GM03348 (cell line): ENCODE measurements around the gene NUP214.
"Not testable (repeated sequence)": the region's sequence is repeated elsewhere in the genome, so short reads cannot be mapped to it uniquely, and the experiment has no call there.

Experiments
- DNase-seq: peaks from one replicate; pipeline ENCODE4 v3.0.0; 2012; ENCODE audit warnings: low spot score

Gene NUP214

DNA sequence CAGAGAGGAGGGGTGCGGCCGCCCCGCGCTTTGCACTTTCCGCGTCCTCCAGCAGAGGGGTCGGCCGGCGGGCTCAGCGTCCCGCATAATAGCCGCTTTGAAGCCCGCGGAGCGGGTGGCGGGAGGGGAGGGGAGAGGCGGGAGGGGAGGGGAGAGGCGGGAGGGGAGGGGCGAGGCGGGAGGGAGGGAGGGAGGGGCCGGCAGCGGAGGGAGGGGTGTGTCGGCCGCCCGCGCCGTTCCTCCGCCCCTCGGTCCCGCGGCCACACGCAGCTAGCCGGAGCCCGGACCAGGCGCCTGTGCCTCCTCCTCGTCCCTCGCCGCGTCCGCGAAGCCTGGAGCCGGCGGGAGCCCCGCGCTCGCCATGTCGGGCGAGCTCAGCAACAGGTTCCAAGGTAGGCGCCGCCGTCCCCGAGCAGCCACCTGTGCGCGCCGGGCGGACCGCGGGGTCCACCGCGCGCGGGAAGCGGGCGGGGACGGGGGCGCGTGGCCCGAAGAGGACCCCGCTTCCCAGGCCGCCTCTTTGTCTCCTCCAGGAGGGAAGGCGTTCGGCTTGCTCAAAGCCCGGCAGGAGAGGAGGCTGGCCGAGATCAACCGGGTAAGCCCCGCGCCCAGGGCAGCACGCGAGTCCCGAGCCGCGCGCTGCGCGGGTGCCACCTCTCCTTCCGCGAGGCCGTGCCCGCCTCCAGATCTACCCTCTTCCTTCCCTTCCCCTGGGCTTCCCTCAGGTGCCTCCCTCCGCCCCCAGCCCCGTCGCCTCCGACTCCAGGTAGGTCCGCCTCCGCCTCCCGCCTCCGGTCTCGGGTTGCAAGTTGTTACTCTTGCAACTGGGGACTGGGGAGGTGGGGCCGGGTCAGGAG is 28.9 kb upstream of the NUP214 start, which contains the start of gene AIF1L:
Gene AIF1L (plus strand): TSS at position 263 of the 857 bp plus-strand sequence. CDS start 99 bp downstream, at position 362.
- peak; percentile 67 for DNase-seq

DNA sequence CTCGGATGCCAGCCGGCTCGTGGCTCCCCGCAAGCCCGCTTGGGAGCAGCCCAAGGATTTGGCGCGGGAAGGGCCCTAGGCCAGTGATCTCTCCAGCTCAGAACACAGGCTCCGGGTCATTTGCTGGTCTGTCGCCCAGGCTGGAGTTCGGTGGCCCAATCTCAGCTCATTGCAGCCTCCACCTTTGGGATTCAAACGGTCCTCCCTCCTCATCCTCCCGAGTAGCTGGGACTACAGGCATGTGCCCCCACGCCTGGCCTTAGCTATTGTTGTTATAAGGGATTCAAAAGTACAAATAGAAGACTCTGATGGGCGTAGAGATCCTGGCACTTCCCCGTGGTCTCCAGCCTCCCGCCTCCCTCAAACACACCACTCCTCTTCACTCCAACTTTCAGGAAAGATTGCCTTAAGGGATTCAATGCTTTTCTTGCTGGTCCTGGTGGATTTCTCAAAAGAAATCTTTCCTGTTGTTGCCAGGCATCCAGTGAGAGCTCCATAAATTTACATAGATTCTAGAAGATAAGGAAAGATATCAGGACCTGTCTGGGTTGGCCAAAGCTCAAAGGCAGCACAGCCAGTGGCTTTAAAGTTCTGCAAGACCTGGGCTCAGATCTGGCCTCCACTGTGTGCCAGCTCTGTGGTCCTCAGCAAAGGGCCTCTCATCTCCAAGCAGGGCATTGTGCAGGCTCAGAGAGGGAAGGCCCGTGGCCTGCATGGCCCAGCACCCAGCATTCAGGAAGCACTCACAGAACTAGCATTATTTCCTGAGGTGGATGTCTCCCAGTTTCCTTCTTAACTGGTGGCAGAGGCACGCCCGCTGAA is 28.0 kb upstream of the NUP214 start:
- DNase-seq = no peak

DNA sequence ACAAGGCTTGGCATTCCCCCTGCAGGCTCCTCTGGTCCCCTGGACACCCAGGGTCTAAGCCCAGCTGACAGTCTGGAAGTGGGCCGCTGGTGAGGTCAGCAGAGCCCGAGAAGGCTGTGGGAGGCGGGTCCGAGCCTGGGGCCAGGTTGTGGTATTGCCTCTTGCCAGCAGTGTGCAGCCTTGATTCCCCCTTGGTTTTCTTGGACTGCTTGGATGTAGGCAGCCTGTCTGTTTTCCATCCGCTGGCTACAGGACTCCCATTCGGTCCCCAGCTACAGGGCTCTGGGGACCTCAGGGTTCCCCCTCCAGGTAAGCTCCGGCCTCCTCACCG is 27.5 kb upstream of the NUP214 start:
- no peak for DNase-seq

DNA sequence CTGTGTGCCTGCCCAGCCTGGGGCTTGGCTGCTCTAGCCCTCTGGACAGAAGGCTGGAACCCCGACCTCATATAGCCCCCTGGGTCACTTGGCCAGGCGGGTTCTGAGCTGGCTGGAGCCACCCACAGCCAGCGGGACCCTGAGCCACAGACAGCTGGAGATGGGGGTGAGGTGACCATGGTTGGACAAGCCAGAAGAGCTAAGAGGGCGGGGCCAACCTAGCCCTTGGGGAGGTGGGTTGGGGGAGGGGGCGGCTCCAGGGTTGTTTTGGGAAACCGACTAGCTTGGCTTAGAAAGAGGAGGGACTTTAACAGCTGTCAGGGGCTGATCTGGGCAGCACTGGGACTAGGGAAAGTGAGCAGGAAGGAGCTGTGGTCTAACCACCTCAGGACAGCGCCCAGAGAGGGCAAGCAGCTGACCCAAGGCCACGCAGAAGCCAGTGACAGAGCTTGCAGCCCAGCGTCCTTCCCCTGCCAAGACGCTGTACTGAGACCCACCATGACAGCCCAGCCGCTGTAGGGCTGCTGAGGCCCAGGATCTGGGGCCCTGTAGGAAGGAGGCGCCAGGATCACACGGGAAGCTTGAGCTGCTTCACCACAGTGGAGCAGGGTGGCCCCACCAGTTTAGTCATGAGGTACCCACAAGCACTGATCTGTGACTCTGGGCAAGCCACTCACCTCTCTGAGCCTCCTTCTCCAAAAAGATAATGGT is 26.8 kb upstream of the NUP214 start:
- DNase-seq = no peak

DNA sequence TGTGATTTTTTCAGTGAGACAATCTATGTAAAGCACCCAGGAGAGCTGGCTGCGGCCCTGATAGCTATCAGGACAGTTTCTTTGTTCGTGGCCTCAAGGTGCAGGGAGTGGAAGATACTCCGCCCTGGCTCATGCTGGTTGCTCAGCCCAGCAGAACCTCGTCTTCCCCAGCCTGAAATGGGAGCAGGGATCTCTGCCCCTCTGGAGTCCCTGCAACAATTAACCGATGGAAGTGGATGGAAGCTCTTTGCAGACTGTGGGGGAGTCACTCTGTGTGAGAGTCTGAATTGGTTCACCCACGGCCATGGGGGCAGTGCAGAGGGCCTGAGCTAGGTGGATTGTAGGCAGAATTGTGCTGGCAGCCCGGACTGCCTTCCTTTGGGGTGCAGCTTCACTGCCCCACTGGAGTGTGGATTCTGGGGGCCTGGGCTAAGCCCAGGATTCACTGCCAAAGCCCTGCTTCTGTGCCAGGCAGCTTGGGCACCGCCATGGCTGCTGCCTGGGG is 26.2 kb upstream of the NUP214 start:
- no peak for DNase-seq

DNA sequence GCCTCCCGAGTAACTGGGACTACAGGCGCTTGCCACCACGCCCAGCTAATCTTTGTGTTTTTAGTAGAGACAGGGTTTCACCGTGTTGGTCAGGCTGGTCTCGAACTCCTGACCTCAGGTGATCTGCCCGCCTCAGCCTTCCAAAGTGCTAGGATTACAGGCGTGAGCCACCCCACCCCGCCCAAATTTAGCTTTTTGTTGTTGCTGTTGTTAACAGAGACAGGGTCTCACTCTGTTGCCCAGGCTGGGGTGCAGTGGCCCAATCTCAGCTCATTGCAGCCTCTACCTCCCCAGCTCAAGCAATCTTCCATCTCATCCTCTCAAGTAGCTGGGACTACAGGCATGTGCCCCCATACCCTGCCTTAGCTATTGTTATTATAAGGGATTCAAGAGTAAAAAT is 25.5 kb upstream of the NUP214 start:
- DNase-seq = not testable (repeated sequence)

DNA sequence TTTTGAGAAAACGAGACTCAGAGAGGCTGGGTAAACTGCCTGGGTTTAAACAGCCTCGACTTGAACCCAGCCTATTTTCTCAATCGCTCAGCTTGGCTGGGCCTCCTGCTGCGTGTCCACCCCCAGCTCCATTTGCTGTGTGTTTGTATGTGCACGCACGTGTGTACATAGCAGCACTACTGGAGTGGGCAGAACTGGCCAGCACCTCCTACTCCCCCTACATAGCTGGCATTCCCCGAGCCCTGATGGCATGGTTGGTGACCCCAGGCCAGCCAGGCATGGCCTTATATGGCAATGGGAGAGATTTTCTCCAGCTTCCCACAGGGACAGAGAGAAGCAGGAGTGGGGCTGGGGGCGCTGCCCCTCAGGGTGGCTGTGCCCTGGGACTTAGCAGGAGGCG is 24.9 kb upstream of the NUP214 start:
- no peak for DNase-seq

DNA sequence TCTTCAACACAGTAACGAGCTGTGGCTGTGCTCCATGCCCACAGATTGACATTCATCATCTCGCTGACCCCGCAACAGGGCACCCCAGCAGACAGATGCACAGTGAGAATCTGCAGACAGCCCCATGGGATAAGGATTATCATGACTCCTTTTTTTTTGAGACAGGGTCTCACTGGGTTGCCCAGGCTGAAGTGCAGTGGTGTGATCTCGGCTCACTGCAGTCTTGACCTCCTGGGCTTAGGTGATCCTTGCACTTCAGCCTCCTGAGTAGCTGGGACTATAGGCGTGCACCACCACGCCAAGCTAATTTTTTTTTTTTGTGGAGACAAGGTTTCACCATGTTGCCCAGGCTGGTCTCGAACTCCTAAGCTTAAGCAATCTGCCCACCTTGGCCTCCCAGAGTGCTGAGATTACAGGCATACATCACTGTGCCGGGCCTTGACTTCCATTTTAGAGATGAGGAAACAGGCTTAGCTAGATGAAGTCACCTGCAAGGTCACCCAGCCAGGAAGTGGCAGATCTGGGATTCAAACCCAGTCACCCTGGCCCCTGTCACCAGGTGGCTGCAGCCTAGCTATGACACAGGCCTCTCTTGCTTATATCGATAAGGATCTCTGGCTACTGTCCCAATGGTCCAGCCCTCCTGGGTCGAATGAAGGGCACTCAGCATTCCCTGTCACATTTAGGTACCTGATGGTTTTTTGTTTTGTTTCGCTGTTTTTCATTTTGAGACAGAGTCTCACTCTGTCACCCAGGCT is 24.0 kb upstream of the NUP214 start:
- no peak for DNase-seq

DNA sequence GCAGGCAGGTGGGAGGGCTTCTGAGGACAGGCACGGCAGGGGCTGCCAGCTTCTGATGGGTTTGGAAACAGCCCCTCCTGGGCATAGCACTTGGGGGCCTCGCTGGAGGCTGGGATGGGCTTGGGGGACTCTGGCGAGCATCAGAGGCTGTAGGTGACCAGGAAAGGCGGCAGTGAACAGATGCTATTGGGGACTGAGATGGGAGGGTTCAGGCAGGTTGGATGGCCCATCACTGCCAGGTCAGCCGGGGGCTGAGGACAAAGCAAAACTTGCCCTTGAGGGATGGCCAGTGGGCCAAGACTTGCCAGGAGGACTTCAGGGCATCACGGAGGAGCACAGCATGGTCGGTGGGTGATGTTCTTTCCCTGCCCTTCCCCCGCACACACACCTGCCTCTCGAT is 22.4 kb upstream of the NUP214 start:
- no peak for DNase-seq

DNA sequence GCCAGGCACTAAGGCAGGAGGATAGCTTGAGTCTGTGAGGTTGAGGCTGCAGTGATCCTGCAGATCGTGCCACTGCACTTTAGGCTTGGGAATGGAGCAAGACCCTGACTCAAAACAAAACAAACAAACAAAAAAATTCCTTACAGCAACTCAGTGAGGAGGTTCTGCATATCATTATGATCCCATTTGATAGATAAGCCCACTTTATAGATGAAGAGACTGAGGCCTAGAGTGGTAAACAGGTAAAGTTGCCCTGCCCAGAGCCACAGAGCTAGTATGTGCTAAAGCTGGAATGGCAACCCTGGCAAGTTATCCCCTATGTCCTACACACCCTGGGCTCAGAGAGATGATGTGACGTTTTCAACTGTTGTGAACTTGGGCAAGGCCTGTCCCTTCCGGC is 21.9 kb upstream of the NUP214 start:
- DNase-seq = no peak

DNA sequence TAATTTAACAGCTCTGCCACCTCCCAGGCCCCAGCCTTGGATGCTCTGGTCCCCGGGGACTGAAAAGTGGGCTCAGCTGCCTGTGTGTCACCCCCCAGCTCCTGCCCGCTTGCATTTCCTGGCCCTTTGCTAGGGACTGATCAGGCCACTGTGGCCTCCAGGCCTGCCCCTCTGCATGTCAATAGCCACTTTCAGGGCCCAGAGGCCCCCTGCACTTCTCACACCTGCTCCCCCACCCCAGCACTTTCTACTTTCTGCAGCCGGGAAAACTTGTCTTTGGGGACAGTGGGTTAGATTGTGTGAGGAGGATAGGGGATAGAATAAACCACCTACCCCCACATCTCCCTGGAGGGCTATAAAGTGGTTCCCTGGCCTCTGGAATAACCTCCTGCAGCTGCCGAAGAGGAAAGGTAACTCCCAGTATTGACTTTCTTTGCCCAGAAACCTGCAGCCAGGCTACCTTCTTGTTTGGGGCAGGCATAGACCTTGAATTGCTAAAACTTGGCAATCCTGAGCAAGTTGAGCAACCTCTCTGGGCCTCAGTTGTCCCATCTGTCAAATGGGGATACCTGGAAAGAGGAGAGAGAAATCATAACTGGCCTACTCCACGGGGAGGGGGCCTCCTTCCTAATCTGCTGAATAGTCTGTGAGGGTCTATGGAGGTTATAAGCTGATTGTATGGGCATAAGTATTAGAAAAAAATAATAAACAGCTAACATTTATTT is 21.2 kb upstream of the NUP214 start:
- DNase-seq = no peak

DNA sequence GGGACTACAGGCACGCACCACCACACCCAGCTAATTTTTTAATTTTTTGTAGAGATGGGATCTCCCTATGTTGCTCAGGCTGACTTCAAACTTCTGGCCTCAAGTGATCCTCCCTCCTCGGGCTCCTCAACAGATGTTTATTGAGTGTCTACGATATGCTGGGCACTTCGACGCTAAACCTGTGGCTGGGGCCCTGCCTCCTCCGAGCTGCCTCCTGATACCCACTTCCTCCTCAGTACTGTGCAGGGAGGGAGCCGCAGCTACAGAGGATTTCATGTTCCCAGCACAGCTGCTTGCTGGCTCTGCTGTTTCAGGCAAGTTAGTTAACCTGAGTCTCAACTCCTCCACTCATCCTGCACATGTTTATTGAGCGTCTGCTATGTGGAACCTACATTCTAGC is 19.4 kb upstream of the NUP214 start:
- DNase-seq = no peak

DNA sequence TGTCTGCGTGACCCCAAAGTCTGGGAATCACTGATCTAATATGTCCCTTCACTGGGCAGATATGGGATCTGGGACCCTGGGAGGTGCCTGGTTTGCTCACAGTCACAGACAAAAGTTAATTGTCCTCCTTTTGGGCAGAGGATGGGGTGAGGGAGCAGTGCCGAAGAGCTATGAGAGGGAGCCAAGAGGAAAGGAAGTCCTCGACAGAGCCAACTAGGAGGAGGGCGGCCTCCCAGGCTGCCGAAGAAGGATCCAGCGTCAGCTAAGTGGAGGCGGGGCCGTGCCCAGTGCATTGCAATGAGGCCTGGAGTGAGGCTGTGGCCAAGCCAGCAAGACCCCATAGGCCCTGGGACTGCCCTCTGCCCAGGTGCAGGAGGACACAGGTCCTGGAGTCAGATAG is 17.6 kb upstream of the NUP214 start:
- DNase-seq = no peak

DNA sequence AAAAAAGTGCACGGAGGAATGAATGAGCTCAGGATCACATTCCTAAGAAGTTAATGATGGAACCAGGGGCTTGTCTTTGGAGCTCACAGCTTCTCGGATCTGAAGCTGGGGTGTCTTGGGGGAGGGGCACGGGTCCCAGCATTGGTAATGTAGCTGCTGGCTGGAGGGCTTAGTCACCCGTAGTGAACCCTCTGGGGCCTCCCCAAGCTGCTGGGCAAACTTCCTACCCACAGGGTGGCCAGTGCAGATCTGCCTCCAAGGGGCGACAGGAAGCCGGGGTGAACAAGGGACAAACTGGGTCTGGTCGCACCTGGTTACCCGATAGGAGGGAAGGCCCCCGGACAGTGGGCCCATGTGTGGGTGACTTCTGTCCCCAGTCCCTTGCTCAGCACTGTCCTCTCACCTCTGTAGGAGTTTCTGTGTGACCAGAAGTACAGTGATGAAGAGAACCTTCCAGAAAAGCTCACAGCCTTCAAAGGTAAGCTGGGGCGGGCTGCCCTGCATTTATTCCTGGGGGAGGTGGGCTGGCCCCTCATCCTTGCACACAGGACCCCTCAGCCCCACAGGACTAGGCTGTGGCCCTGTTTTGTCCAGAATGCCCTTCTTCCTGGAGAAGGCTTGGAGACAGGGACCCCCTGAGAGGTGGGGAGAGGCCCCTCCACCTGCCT is 14.1 kb upstream of the NUP214 start:
- no peak for DNase-seq

DNA sequence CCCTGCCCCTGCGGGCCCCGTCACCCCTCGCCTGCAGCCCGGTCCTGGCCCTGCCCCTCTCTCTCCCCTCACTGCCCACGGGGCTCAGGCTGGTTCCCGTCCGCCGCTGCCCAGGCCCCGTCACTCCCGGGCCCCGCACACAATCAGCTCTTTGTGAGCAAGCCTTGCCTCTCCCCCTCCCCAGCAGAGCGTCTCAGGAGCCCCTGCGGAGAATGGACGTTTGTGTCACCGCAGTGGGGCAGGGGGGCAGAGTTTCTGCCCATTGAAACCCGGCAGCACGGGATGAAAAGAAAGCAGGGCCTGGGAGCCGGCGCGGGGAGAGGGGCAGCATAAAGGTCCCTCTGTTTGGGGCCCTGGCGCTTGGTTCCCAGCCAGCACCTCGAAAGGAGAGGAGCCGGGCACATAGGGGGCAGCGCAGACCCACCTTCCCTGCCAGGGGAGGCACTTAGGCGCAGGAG is 13.5 kb upstream of the NUP214 start:
- DNase-seq = no peak

DNA sequence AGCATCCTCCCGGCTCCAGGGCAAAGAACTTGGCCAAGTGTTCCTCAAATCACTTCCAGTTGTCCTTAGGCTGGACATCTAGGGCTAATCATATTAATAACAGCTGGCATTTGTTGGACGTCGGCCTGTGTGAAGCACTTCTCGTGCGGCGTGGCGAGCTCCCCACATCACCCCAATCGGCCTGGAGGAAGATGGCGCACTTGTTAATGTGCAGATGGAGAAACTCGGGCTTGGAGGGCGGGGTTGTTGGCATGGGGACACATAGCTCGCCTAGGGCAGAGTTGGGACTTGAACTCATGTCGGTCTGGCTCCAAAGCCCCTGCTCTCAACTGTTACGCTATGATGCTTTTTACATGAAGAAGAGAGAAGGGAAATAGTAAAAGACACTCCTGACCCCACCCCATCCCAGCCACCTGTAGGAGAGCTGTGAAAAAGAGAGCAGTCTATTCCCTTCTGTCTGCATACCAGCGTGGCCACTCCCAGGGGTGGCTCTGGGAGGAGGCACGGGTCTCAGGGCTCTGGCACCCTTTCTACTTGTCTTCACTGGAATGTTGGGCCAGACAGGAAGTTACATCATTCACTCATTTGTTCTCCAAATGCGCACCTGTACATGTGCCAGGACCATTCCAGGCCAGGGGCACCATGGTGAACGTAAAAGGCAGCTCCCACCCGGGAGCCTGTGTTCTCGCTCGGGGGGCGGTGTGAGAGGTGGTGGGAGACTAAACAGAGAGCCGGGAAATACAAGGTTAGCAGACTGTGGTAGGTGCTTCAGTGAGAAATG is 12.8 kb upstream of the NUP214 start:
- DNase-seq = no peak

DNA sequence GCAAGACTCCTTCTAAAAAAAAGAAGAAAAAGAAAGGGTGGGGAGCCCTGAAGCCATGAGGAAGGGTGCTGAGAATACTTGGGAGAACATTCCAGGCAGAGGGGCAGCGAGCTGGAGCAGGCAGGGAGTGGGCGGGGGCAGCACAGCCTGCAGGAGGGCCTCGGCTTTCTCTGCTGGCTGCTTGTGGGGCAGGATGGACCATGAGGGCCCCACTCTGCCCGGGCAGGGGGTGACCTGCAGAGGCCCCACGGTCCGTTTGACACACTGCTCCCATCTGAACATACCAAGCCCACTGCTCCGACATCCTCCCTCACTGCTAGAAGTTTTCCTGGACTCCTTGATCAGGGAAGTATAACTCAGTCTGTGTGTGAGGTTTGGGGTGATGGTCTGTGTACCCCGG is 11.7 kb upstream of the NUP214 start:
- no peak for DNase-seq

DNA sequence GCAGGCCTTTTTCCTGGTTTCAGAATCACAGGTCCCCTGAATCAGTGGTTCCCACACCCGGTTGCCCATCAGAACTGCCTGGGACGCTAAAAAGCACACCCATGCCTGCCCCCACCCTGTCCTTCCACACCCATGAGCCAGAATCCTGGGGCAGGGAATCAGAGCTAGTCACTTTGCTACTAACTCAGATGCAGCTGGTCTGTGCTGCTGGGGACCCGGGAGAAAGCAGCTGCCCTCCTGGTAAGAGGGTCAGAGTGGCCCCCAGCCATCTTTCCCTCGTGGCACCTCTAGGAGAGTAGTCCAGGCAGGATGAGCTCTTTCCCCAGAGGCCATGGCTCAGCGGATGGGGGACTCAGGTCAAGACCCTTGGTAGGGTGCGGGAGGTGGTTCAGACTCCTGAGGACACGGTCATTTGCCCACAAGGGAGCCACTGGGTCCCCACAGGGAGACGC is 11.3 kb upstream of the NUP214 start:
- no peak for DNase-seq

DNA sequence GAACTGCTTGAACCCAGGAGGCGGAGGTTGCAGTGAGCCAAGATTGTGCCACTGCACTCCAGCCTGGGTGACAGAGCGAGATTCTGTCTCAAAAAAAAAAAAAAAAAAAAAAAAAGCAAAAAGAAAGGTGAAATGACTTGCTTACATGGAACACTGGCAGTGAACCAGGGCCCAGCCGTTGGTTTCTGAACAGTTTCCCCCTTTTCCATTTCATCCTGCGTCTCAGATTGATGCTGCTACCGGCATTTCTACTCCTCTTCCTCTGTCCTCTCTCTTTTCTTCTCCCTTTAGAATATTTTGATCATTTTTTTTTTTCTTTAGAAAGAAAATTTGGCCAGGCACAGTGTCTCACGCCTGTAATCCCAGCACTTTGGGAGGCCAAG is 10.0 kb upstream of the NUP214 start:
- not testable (repeated sequence) for DNase-seq
